GM12878 (cell line): ENCODE results near the gene TAGLN. TPM values are rescaled to one million over a fixed set of nuclear protein-coding genes. Genes with fewer than 3 reads are reported as not detected.
A peak's percentile ranks its signal among the peaks of the same experiment; 100 is the strongest.

Experiments used
- BACH1 ChIP-seq: fragments of 450-650 bp; IDR thresholded peaks from 2 replicates; pipeline ENCODE4 v1.6.1; 2017; ENCODE audit warnings: mild to moderate bottlenecking, borderline replicate concordance
- CBX5 ChIP-seq: sonication (generic); IDR thresholded peaks from 2 replicates; pipeline ENCODE4 v1.6.1; 2016; ENCODE audit warnings: low read depth, moderate library complexity, mild to moderate bottlenecking, inconsistent platforms
- CREM ChIP-seq: IDR thresholded peaks from 2 replicates; pipeline ENCODE4 v1.6.1; 2014; ENCODE audit warnings: antibody characterized with exemption, low read depth
- HDAC6 ChIP-seq: fragments of 200-600 bp; sonication (generic); IDR thresholded peaks from one replicate; pipeline ENCODE4 v1.8.0; 2017; ENCODE audit warnings: antibody characterized with exemption; ENCODE audit not compliant: unreplicated experiment
- IKZF2 ChIP-seq, 2 experiments: fragments of 450-650 bp; IDR thresholded peaks; 2 replicates each; pipeline ENCODE4 v1.6.1; 2017; ENCODE audit warnings: mild to moderate bottlenecking in 2 of 2, moderate library complexity in 2 of 2
- KLF5 ChIP-seq: fragments of 450-650 bp; IDR thresholded peaks from 2 replicates; pipeline ENCODE4 v1.6.1; 2014; ENCODE audit warnings: mild to moderate bottlenecking; ENCODE audit not compliant: partially characterized antibody
- NRF1 ChIP-seq: conservative IDR thresholded peaks from 2 replicates; pipeline ENCODE4 v1.6.1; 2011; ENCODE audit warnings: mild to moderate bottlenecking, low read depth, low read length, improper control_type of control experiment
- POLR2AphosphoS5 ChIP-seq: IDR thresholded peaks from 2 replicates; pipeline ENCODE4 v1.6.1; 2011; ENCODE audit warnings: mild to moderate bottlenecking, low read length, inconsistent platforms
- SMAD5 ChIP-seq: IDR thresholded peaks from 2 replicates; pipeline ENCODE4 v1.6.1; 2016; ENCODE audit warnings: antibody characterized with exemption, low read depth
- SREBF2 ChIP-seq: IDR thresholded peaks from 2 replicates; pipeline ENCODE4 v1.6.1; 2012; ENCODE audit warnings: mild to moderate bottlenecking, low read length
- SRF ChIP-seq, 2 experiments: IDR thresholded peaks; 2 replicates each; pipeline ENCODE4 v1.6.1; 2011; ENCODE audit warnings: low read depth in 2 of 2, low read length in 2 of 2, mild to moderate bottlenecking in 1 of 2, moderate library complexity in 1 of 2
- TCF12 ChIP-seq: IDR thresholded peaks from 2 replicates; pipeline ENCODE4 v1.6.1; 2011; ENCODE audit warnings: low read depth, mild to moderate bottlenecking, low read length
- WRNIP1 ChIP-seq: IDR thresholded peaks from 2 replicates; pipeline ENCODE4 v1.6.1; 2011; ENCODE audit warnings: low read depth, low read length, improper control_type of control experiment, borderline replicate concordance
- ZNF207 ChIP-seq: fragments of 450-650 bp; IDR thresholded peaks from 2 replicates; pipeline ENCODE4 v1.6.1; 2014; ENCODE audit warnings: antibody characterized with exemption, mild to moderate bottlenecking, borderline replicate concordance
- ZNF384 ChIP-seq: IDR thresholded peaks from 2 replicates; pipeline ENCODE4 v1.6.1; 2012; ENCODE audit warnings: low read depth, mild to moderate bottlenecking, low read length, improper control_type of control experiment, borderline replicate concordance
- polyA plus RNA-seq, 11 experiments: library from polyadenylated mRNA; depleted of rRNA in 4 of 11; unstranded in 6 of 11; stranded (reverse) in 5 of 11; fragments of >200 nt; fragmentation: Nextera tagmentation in 4 of 11; fragmentation: Illumina TruSeq in 1 of 11; extraction: Ambion mirVana in 4 of 11; extraction: Trizol in 1 of 11; gene quantifications; 1 replicate in 1 of 11; 2 replicates in 10 of 11; pipeline versions ENCODE4 v1.2.1 to v1.2.3, GENCODE V29; 2011 to 2016; ENCODE audit warnings: inconsistent platforms in 2 of 11, missing spikeins in 2 of 11, low read depth in 1 of 11
- total RNA-seq, 4 experiments: library from RNA; depleted of rRNA in 3 of 4; stranded (reverse); fragments of >200 nt in 3 of 4; fragmentation: Illumina TruSeq in 1 of 4; extraction: Trizol in 1 of 4; gene quantifications; 2 replicates each; pipeline versions ENCODE4 v1.2.1 to v1.2.3, GENCODE V29; 2013 to 2021
- TF ChIP-seq, protein P1 (sequence below): fragments of 450-650 bp; formaldehyde crosslinking; IDR thresholded peaks from 2 replicates; pipeline ENCODE4 v1.5.0; 2022; ENCODE audit warnings: mild to moderate bottlenecking, missing genetic modification characterization
- TF ChIP-seq, protein P2 (sequence below): IDR thresholded peaks from 2 replicates; pipeline ENCODE4 v1.6.1; 2011; ENCODE audit warnings: borderline replicate concordance, low read depth, mild to moderate bottlenecking, moderate library complexity, low read length; ENCODE audit not compliant: insufficient read depth, poor library complexity, severe bottlenecking
- TF ChIP-seq, protein P3 (sequence below): fragments of 450-650 bp; IDR thresholded peaks from 2 replicates; pipeline ENCODE4 v1.6.1; 2018; ENCODE audit warnings: borderline replicate concordance, mild to moderate bottlenecking; ENCODE audit not compliant: partially characterized antibody
- TF ChIP-seq, protein P4 (sequence below): IDR thresholded peaks from 2 replicates; pipeline ENCODE4 v1.6.1; 2012; ENCODE audit warnings: low read length, inconsistent platforms

The TAGLN gene
- total and polyA plus RNA-seq, 10 of the 15 experiments (the other 5 are each of a cell fraction or from before 2014, with no cell fraction given), result 0.26 to 4.6 (median 1.7) TPM

DNA sequence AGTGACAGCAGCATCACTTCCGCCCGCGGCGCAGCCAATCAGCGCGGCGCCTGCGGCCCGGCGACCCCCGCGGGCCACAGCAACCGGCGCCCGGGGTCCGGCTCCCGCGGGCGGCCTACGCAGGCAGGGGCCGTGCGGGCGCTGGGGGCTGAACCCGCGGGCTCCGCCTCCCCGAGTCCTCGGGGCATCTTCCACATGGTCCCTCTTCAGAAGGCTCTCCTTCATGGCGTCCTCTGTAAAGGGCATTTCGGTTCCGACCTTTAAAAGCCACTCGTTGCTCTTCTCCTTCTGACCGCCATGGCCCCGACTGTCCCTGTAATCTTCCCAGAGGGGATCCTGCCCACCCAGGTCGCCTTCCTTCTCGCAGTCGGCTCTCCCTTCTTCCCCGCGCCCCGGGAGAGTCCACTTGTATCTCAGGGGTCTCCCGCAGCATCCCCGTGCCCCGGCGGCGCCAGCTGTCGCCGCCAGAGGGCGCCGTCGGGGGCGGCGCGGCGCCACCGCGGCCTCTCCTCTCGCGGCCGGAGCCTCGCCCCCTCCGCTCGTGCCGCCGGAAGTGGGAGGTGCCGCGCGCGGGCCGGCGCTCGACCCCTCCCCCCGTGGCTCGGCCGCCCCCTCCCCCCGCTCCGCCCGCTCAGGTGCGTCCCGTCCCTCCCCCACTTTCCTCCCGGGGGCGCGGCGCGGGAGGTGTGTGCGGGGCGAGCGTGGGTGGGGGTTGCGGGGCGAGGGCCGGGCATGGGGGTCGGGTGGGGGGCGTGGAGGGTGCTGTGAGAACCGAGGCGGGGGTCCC, 33.1 kb downstream of the TAGLN start, which contains the start of gene RNF214 (continued):
- TF ChIP-seq, protein P1, sequence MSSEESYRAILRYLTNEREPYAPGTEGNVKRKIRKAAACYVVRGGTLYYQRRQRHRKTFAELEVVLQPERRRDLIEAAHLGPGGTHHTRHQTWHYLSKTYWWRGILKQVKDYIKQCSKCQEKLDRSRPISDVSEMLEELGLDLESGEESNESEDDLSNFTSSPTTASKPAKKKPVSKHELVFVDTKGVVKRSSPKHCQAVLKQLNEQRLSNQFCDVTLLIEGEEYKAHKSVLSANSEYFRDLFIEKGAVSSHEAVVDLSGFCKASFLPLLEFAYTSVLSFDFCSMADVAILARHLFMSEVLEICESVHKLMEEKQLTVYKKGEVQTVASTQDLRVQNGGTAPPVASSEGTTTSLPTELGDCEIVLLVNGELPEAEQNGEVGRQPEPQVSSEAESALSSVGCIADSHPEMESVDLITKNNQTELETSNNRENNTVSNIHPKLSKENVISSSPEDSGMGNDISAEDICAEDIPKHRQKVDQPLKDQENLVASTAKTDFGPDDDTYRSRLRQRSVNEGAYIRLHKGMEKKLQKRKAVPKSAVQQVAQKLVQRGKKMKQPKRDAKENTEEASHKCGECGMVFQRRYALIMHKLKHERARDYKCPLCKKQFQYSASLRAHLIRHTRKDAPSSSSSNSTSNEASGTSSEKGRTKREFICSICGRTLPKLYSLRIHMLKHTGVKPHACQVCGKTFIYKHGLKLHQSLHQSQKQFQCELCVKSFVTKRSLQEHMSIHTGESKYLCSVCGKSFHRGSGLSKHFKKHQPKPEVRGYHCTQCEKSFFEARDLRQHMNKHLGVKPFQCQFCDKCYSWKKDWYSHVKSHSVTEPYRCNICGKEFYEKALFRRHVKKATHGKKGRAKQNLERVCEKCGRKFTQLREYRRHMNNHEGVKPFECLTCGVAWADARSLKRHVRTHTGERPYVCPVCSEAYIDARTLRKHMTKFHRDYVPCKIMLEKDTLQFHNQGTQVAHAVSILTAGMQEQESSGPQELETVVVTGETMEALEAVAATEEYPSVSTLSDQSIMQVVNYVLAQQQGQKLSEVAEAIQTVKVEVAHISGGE (CRISPR knock-in tag), result no peak
- TF ChIP-seq POLR2AphosphoS5, result 0 out of 2 replicates have a peak, but pooled peaks have one; percentile 39
- peak; percentile 78 for TF ChIP-seq TCF12
- 0 out of 4 replicates have a peak, but pooled peaks of 1 of the 2 experiments have one; percentile 21 for TF ChIP-seq SRF (IDR thresholded peaks at IDR 0.05; ENCODE audit: low read depth in 2 of 2, low read length in 2 of 2)
- TF ChIP-seq, protein P2, sequence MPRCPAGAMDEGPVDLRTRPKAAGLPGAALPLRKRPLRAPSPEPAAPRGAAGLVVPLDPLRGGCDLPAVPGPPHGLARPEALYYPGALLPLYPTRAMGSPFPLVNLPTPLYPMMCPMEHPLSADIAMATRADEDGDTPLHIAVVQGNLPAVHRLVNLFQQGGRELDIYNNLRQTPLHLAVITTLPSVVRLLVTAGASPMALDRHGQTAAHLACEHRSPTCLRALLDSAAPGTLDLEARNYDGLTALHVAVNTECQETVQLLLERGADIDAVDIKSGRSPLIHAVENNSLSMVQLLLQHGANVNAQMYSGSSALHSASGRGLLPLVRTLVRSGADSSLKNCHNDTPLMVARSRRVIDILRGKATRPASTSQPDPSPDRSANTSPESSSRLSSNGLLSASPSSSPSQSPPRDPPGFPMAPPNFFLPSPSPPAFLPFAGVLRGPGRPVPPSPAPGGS, result peak; percentile 8
- no peak for TF ChIP-seq HDAC6
- no peak for TF ChIP-seq WRNIP1
- TF ChIP-seq ZNF384, result no peak
- TF ChIP-seq, protein P3, sequence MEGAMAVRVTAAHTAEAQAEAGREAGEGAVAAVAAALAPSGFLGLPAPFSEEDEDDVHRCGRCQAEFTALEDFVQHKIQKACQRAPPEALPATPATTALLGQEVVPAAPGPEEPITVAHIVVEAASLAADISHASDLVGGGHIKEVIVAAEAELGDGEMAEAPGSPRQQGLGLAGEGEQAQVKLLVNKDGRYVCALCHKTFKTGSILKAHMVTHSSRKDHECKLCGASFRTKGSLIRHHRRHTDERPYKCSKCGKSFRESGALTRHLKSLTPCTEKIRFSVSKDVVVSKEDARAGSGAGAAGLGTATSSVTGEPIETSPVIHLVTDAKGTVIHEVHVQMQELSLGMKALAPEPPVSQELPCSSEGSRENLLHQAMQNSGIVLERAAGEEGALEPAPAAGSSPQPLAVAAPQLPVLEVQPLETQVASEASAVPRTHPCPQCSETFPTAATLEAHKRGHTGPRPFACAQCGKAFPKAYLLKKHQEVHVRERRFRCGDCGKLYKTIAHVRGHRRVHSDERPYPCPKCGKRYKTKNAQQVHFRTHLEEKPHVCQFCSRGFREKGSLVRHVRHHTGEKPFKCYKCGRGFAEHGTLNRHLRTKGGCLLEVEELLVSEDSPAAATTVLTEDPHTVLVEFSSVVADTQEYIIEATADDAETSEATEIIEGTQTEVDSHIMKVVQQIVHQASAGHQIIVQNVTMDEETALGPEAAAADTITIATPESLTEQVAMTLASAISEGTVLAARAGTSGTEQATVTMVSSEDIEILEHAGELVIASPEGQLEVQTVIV, result no peak
- peak; percentile 79 for TF ChIP-seq KLF5
- TF ChIP-seq, protein P4, sequence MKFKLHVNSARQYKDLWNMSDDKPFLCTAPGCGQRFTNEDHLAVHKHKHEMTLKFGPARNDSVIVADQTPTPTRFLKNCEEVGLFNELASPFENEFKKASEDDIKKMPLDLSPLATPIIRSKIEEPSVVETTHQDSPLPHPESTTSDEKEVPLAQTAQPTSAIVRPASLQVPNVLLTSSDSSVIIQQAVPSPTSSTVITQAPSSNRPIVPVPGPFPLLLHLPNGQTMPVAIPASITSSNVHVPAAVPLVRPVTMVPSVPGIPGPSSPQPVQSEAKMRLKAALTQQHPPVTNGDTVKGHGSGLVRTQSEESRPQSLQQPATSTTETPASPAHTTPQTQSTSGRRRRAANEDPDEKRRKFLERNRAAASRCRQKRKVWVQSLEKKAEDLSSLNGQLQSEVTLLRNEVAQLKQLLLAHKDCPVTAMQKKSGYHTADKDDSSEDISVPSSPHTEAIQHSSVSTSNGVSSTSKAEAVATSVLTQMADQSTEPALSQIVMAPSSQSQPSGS, result no peak
- TF ChIP-seq CBX5, result no peak
- TF ChIP-seq ZNF207, result peak; percentile 93; the same call in 1 of the 2 replicates
- no peak for TF ChIP-seq SMAD5
- no peak; the same call in none of the 2 replicates for TF ChIP-seq CREM
- TF ChIP-seq IKZF2 (IDR thresholded peaks at IDR 0.05), result no peak
- no peak for TF ChIP-seq NRF1
- no peak for TF ChIP-seq SREBF2
- peak; percentile 76 for TF ChIP-seq BACH1
